A549 treated with Hydrocortisone at 1 μM for 4 hours (cell line): ENCODE measurements around the gene IL17RD. TPM values are rescaled to one million over a fixed set of nuclear protein-coding genes. Genes with fewer than 3 reads are reported as not detected.

Experiments used
- total RNA-seq: library from RNA; stranded (reverse); fragments of 200-300 nt; extraction: Qiagen RNA extraction; gene quantifications from 5 replicates; pipeline ENCODE4 v1.2.3, GENCODE V29; 2022

IL17RD gene
- total RNA-seq = 0.54 to 1.4 TPM (median 1.1 TPM) in 5 replicates

GRCh38 chr3:57164657-57165573, at the start of gene IL17RD:
TSS of gene IL17RD (minus strand) at chr3:57165353. CDS start at chr3:57165286, 67 bp downstream.

GRCh38 chr3:57199895-57200297, 34.7 kb upstream of the IL17RD start, which contains the start of gene HESX1:
TSS of gene HESX1 (minus strand) at chr3:57199978. CDS start at chr3:57199918, 60 bp downstream.

GRCh38 chr3:57060089-57060821, 104.9 kb downstream of the IL17RD start, which contains the start of gene SPATA12:
TSS of gene SPATA12 (plus strand) at chr3:57060664. CDS start at chr3:57073695, 13,031 bp downstream.

Other genes with a start within 250 kb of the IL17RD start
- gene SPATA12, start 104.7 kb downstream of the IL17RD start, total RNA-seq = 0.30 to 0.38 TPM (median 0.37 TPM) in 5 replicates
- gene HESX1, start 34.6 kb upstream of the IL17RD start, total RNA-seq = 0.15 to 0.39 TPM (median 0.27 TPM) in 5 replicates
- 12.0 to 19.8 TPM (median 16.7 TPM) in 5 replicates for gene APPL1, start 62.4 kb upstream of the IL17RD start, total RNA-seq
- gene ASB14, start 127.3 kb upstream of the IL17RD start, total RNA-seq = not detected in 5 replicates